Endothelial cell (in vitro differentiated cells): ENCODE measurements around the gene MORC3. TPM values are rescaled to one million over a fixed set of nuclear protein-coding genes. Genes with fewer than 3 reads are reported as not detected.

ENCODE experiments used
- DNase-seq: peaks from one replicate; pipeline ENCODE4 v3.0.0; 2021; ENCODE audit warnings: low spot score
- H3K27ac Mint-ChIP-seq: one replicate; pipeline ENCODE4 v1.8.0; 2021; ENCODE audit warnings: mixed read lengths, inconsistent platforms; ENCODE audit not compliant: unreplicated experiment
- H3K27me3 Mint-ChIP-seq: one replicate; pipeline ENCODE4 v1.8.0; 2021; ENCODE audit warnings: mild to moderate bottlenecking, moderate library complexity, mixed read lengths, inconsistent platforms; ENCODE audit not compliant: unreplicated experiment
- H3K36me3 Mint-ChIP-seq: one replicate; pipeline ENCODE4 v1.8.0; 2021; ENCODE audit warnings: mild to moderate bottlenecking, low read depth, mixed read lengths, inconsistent platforms; ENCODE audit not compliant: unreplicated experiment
- H3K4me1 Mint-ChIP-seq: one replicate; pipeline ENCODE4 v1.8.0; 2021; ENCODE audit warnings: mild to moderate bottlenecking, mixed read lengths, inconsistent platforms; ENCODE audit not compliant: unreplicated experiment
- H3K4me3 Mint-ChIP-seq: one replicate; pipeline ENCODE4 v1.8.0; 2021; ENCODE audit warnings: mild to moderate bottlenecking, mixed read lengths, inconsistent platforms; ENCODE audit not compliant: unreplicated experiment
- H3K9me3 Mint-ChIP-seq: one replicate; pipeline ENCODE4 v1.8.0; 2021; ENCODE audit warnings: mixed read lengths, inconsistent platforms; ENCODE audit not compliant: unreplicated experiment
- total RNA-seq: library from RNA; stranded (reverse); fragmentation: NEBNext Ultra II Directional; extraction: Animal tissue kit (Norgen Biotek cat#: 25700); gene quantifications from one replicate; pipeline ENCODE4 v1.2.1, GENCODE V29; 2021; ENCODE audit not compliant: unreplicated experiment
- TF ChIP-seq, protein P1 (sequence below): fragments of 200-600 bp; sonication (generic); IDR thresholded peaks from one replicate; pipeline ENCODE4 v1.5.0; 2021; ENCODE audit warnings: antibody characterized with exemption; ENCODE audit not compliant: unreplicated experiment

The MORC3 gene
- total RNA-seq, 1 donor from 2014 or later, result 43.0 TPM

GRCh38 chr21:36354918-36355680, 35.1 kb downstream of the MORC3 start:
- peaks cover 22% of the 10 kb centered on the region for H3K36me3 Mint-ChIP-seq
- TF ChIP-seq, protein P1, sequence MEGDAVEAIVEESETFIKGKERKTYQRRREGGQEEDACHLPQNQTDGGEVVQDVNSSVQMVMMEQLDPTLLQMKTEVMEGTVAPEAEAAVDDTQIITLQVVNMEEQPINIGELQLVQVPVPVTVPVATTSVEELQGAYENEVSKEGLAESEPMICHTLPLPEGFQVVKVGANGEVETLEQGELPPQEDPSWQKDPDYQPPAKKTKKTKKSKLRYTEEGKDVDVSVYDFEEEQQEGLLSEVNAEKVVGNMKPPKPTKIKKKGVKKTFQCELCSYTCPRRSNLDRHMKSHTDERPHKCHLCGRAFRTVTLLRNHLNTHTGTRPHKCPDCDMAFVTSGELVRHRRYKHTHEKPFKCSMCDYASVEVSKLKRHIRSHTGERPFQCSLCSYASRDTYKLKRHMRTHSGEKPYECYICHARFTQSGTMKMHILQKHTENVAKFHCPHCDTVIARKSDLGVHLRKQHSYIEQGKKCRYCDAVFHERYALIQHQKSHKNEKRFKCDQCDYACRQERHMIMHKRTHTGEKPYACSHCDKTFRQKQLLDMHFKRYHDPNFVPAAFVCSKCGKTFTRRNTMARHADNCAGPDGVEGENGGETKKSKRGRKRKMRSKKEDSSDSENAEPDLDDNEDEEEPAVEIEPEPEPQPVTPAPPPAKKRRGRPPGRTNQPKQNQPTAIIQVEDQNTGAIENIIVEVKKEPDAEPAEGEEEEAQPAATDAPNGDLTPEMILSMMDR, result no peak
- H3K9me3 Mint-ChIP-seq, result no peaks in the 10 kb centered on the region
- no peak for DNase-seq
- peaks cover 1% of the 10 kb centered on the region for H3K27me3 Mint-ChIP-seq
- H3K27ac Mint-ChIP-seq, result no peak overlapping the region
- H3K4me1 Mint-ChIP-seq, result no peaks in the 10 kb centered on the region
- no peak overlapping the region for H3K4me3 Mint-ChIP-seq

- peaks cover 2% of the 10 kb centered on the region for H3K4me1 Mint-ChIP-seq
- H3K36me3 Mint-ChIP-seq, result peaks cover 24% of the 10 kb centered on the region
- TF ChIP-seq, protein P1, result no peak
- H3K27ac Mint-ChIP-seq, result no peak overlapping the region
- H3K4me3 Mint-ChIP-seq, result no peak overlapping the region
- H3K27me3 Mint-ChIP-seq, result peaks cover 1% of the 10 kb centered on the region
- no peak for DNase-seq
- no peaks in the 10 kb centered on the region for H3K9me3 Mint-ChIP-seq
Measured at GRCh38 chr21:36355868-36356267, 35.9 kb downstream of the MORC3 start.

DNA sequence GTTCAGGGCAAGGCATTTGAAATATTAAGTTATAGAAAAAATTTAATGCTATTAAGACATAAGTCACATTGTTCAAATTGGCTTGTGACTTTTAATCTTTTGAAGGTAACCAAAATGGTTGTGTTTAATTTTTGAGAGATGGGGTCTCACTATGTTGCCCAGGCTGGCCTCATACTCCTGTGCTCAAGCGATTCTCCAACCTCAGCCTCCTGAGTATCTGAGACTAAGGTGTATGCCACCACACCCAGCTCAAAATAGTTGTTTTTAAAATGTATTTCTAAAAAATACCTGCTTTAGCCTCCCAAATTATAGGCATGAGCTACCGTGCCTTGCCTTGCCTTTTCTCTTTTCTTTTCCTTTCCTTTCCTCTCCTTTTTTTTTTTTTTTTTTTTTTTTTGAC, 39.2 kb downstream of the MORC3 start:
- Mint-ChIP-seq H3K27me3 (peaks cover 1% of the 10 kb centered on the region), H3K27ac (no peak overlapping the region), H3K4me3 (no peak overlapping the region), H3K4me1 (peaks cover 2% of the 10 kb centered on the region), H3K36me3 (peaks cover 34% of the 10 kb centered on the region), H3K9me3 (no peaks in the 10 kb centered on the region)
- DNase-seq, result no peak
- TF ChIP-seq, protein P1, result no peak

DNA sequence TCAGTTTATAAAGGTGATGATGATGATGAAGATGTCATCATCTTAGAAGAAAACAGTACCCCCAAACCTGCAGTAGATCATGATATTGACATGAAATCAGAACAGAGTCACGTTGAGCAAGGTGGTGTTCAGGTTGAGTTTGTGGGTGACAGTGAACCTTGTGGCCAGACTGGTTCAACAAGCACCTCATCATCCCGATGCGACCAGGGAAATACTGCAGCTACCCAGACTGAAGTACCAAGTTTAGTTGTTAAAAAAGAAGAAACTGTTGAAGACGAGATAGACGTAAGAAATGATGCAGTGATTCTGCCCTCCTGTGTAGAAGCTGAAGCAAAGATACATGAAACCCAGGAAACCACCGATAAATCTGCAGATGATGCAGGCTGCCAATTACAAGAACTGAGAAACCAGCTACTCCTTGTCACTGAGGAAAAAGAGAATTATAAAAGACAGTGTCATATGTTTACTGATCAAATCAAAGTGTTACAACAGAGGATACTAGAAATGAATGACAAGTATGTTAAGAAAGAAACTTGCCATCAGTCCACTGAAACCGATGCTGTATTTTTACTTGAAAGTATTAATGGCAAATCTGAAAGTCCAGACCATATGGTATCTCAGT, 49.2 kb downstream of the MORC3 start:
- H3K27me3 Mint-ChIP-seq, result no peaks in the 10 kb centered on the region
- H3K9me3 Mint-ChIP-seq, result no peaks in the 10 kb centered on the region
- peaks cover 45% of the 10 kb centered on the region for H3K36me3 Mint-ChIP-seq
- peak overlapping the region; percentile 35 for H3K4me3 Mint-ChIP-seq
- H3K27ac Mint-ChIP-seq, result no peak overlapping the region
- no peak for DNase-seq
- TF ChIP-seq, protein P1, result no peak
- H3K4me1 Mint-ChIP-seq, result no peaks in the 10 kb centered on the region

GRCh38 chr21:36375994-36376393, 56.0 kb downstream of the MORC3 start:
- TF ChIP-seq, protein P1, result no peak
- Mint-ChIP-seq H3K27me3 (no peaks in the 10 kb centered on the region), H3K9me3 (no peaks in the 10 kb centered on the region), H3K27ac (no peak overlapping the region), H3K4me1 (no peaks in the 10 kb centered on the region), H3K36me3 (peaks cover 25% of the 10 kb centered on the region), H3K4me3 (no peak overlapping the region)
- no peak for DNase-seq
